Hematopoietic multipotent progenitor cell treated with erythropoietin and hydrocortisone succinate and interleukin-3 and kit ligand, for 4 days (in vitro differentiated cells): ENCODE data around the gene LATS1.
"Not testable (repeated sequence)": the region's sequence is repeated elsewhere in the genome, so short reads cannot be mapped to it uniquely, and the experiment has no call there.

Experiments used
- DNase-seq: peaks from one replicate; pipeline ENCODE4 v3.0.0-alpha.2; 2015

Gene LATS1

DNA sequence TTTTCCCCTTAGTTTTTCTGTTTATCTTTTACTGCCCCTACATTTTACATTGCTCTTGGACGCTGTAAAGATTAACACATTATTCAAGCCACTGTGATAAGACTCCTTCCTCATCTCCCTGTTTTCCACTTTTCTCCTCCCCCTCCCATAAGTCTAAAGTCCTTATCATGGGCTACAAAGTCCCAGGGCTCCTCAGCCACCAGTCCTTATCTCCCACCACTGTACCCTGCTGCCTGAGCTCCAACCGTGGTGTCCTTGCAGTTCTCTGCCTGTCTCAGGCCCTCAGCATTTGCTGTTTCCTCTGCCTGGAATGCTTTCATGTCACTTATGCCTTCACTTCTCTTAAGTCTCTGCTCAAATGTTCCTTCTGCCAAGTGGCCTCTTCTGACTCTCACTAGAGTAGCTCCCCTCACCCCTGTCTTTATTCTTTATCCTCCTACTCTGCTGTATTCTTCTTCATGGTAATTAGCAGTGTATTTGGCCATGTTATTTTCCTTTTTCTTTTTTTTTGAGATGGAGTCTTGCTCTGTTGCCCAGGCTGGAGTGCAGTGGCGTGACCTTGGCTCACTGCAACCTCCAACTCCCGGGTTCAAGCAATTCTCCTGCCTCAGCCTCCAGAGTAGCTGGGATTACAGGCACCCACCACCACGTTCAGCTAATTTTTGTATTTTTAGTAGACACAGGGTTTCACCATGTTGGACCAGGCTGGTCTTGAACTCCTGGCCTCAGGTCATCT, 10.8 kb upstream of the LATS1 start:
- DNase-seq, result peak; percentile 96

DNA sequence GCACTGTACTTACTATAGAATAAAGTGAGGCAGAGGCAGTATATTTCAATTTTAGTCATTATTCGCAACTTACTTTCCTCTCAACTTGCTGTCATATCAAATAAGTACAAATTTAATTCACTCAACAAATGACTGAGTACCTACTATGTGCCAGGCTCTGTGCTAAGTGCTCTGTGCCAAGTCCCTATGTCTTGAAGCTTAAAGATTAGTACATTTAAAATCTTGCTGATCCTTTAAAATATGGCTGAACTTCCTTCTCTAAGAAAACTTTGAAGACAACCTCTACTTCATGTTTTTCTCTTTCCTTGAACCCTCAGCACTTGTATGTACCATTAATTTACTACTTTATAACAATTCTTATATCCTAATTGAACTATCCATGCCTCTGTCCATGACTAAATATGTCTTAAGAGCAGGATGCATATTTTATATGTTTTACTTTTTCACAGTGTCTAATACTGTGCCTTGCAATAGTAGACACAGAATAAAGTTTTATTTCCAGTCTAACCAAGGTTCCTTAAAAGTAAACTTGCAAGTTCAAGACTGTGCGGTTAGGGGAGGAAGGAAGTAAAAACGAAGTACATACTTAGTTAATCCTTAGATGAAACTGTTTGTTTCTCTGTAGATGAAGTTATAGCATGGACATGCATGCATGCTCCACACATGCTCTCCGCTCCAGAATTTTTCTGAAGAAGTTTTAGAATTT, 10.0 kb upstream of the LATS1 start:
- peak; percentile 91 for DNase-seq

DNA sequence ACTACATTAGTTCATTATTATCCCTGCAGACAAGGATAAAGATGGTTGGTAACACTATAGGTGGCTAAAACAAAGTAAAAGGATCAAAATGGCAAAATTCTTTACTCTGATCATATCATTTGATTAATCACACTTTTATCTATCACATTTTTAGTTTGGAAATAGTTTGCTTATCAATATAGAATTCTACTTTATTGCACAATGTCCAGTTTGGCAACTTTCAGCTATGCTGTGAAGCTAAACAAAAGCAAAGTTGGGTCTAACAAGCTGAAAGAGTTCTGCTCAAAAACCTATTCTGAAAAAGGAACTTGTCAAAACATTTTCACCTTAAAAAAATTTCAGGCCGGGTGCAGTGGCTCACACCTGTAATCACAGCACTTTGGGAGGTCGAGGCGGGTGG, 7.9 kb upstream of the LATS1 start:
- DNase-seq, result no peak

DNA sequence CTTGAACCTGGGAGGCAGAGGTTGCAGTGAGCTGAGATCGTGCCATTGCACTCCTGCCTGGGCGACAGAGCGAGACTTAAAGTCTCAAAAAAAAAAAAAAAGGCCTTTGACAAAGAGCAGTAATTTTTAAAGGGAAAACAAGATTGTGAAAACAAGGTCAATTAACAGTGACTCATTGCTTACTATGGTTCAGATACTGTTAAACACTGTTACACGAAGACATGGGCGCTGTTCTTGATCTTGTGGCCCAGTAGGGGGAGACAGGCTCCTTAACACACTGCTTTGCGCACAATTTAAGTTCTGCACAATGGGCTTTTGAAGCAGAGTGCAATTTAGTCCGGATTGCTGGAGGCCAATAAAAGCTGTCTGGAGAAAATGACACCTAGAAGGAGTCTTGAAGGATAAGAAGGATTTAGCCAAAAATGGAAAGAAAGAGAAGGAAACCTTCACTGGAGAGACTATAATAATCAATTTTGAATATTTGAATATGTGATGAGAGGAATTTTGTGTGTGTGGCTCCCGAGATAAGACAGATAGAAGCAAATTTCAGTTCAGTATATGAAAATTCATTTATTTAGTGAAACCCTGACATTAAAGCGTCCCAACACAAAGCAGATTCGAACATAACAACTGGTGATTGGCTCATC, 6.0 kb upstream of the LATS1 start:
- peak; percentile 94 for DNase-seq

DNA sequence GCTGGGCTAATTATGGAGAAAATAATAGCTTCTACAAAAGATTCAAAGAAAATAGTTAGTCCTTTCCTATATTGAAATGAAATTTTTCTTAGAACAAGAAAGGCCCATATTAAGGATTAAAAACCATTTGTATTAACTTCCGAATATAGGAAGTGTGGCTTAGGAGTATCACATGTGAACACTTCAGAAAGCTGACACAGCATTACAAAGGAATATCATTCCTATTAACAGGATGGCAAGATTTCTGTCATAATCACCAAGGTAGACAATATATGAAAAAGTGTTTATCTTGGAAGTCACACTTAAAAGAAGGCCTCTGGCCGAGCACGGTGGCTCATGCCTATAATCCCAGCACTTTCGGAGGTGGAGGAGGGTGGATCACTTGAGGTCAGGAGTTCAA, 5.4 kb upstream of the LATS1 start:
- no peak for DNase-seq

DNA sequence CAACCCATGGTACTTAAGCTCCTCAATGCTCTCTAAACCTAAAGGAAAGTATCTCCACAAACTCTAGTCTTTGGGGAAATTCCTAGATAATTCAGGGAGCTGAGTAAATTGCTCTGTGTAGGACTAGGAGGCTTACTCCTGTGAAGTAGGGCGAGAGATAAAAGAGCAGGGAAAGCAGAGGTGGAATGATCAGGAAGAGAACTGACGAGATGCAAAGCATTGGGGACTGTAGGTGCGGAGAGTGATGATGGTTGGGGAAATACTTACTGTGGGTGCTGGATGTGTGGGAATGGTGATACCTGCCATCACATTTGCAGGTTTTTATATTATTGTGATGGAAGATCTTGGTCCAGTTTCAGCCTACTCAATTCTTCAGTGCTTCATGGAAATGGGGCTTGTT, 1.6 kb upstream of the LATS1 start:
- no peak for DNase-seq

DNA sequence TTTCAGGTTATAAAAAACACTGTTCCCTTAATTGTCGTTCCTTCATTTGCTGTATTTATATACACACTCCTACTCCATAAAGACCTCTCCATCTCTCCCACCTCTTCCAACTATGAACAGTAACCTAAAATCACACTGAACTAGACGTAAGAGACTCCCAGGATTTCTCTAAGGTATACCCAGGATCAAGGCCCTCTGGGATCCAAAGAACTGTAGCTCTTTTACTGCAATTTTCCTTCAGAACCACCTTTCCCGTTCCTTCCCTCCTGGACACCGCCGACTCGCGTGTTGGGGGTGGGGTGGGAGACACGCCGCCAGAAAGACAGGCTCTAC, 680 bp downstream of the LATS1 start:
- no peak for DNase-seq

DNA sequence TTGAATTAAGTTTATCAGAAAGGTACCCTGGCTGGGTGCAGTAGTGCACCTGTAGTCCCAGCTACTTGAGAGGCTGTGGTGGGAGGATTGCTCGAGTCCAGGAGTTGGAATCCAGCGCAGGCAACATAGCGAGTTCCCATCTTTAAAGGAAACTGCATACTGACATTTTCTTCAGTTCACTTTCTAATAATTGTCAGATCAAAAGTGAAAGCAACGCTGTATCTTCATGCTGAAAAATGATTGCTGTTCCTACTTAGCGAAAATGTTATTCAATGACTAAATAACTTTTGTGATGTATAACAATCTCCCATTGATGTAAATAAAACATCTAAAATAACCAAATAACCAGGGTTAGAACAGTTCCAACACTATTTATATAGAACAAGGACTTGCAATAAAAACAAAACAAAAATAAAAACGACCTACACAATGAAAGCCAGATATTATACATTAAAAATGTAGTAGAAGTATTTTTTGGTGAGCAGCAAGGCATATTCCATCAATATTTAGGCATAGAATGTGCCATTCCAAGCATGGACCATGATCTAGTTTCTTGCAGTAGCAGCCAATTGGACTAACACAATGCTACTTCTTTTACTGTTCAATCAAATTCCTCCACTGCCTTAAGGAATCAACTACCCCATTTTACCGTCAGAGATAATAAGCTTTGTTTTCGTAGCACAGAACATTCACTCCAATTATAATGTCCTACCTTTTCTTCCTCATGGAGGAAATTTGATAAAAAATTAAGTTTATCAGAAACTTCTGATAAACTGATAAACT, 1.5 kb downstream of the LATS1 start:
- peak; percentile 52 for DNase-seq

DNA sequence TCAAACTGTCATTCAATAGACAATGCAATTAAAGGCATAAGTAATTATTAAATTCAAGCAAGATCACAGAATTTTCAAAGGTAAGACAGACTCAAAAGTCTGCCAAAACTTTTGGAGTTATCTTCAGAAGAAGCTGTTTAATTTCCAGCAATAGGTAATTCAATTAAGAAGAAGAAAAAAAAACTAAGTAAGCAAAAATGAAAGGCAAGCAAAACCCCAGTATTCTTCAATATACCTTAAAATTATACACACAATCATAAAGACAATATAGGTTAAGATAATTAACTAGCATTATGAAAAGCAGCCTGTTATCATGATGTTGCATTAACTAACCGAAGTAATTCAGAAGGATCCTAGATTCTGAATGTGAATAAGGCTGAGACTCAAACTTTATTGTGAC, 3.5 kb downstream of the LATS1 start:
- no peak for DNase-seq

DNA sequence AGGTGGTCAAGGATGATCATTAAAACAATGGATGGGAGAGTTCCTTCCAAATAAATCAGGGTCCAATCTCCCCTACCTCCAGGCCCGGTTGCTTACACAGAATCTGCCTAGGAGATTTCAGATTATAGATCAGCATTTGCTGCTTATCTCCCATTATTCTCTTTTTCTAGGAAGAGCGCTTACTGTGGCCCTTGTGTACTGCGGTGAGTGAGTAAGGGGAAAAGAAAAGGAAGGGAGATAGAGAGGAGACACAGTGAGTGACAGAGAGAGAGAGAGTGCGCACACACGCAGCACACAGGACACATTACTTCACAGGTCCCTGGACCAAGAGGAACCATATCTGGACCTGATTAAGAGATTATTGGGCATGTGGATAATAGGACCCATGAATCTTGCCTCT, 6.2 kb downstream of the LATS1 start:
- DNase-seq, result peak; percentile 44

DNA sequence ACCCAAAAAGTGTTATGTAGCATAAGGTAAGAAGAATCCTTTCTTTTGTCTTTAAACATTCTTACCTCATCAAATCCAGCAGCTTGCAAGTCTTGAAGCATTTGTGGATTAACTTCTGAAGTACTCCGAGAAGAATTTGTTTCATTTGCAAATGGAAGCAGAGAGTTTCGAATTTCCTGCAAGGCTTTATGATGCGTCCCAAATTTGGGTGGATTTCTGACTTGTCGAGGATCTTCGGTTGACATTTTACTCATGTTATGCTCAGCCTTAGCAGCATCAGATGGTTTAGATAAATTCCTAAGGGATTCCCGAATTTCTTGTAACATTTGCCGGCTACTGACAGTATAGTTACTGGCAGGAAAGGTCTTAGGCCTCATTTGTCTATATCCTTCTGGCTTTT, 16.2 kb downstream of the LATS1 start:
- DNase-seq, result no peak

DNA sequence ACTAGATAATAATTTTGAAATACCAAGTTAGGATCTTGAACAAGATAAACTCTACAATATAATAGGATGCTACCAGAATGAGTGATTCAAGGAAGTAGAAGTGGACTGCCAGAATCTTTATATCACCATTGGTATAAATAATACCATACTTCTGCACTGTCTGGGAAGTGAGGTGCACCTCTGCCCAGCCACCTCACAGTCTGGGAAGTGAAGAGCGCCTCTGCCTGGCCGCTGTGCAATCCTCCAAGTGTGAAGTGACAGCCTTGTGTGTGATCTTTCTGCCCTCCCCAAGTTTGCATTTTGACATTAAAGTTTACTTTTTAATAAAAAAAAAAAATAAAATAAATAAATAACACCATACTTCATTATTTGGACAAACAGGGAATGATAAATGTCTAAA, 18.8 kb downstream of the LATS1 start:
- DNase-seq, result no peak

DNA sequence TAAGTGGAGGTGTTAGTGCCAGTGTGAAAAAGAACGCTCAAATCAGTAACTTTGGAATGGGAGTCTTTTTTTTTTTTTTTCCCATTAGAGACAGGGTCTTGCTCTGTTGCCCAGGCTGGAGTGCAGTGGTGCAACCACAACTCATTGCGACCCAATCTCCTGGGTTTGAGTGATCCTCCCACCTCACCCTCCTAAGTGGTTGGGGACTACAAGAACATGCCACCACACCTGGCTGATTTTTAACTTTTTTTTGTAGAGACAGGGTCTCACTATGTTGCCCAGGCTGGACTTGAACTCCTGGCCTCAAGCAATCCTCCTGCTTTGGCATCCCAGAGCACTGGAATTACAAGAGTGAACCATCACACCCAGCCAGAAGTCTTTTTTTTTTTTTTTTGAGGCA, 19.7 kb downstream of the LATS1 start:
- no peak for DNase-seq

DNA sequence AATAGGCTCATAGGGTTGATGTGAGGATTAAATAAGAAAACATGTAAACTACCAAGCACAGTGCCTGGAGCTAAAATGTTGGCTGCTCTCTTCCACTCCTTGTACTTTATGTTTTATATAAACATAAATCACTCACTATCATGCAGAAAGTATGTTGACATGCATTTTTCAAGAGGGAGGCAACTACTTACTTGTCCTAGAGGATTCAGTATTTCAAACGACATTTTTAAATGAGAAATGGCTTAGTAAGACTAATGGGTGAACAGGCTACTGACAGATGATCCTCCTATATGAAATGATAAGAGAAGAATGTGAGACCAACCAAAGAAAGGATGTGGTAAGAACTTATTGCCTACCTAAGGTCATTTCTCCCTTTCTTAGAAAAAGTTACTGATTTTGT, 21.0 kb downstream of the LATS1 start:
- DNase-seq, result no peak

DNA sequence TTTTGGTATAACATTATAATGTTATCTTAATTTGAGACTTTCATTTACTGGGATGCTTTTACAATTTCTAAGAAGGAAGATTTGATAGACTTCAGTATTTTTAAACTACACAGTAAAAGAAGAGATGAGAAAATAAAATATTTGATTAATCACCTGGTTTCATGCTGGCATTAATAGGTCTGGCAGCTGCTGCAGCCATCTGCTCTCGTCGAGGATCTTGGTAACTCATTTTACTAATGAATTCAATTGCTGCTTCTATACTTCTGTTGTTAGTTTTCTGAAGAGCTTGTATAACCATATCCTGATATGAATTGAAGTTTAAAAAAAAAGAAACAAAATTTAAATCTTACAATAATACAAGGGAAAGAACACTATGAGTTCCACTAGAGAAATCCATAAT, 23.0 kb downstream of the LATS1 start:
- DNase-seq, result no peak

DNA sequence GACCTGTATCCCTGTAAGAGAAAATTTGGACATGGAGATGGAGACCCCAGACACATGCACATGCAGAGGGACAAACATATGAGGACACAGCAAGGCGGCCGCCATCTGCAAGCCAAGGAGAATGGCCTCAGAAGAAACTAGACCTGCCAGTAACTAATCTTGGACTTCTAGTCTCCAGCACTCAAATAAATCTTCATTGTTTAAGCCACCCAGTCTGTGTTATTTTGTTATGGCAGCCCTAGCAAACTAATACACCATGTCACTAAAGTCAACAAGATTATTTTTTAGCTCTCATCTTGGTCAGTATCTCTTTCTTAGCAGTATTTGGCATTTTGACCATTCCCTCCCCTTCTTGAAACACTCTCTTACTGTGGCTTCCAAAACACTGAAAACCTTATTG, 26.7 kb downstream of the LATS1 start:
- DNase-seq, result no peak

DNA sequence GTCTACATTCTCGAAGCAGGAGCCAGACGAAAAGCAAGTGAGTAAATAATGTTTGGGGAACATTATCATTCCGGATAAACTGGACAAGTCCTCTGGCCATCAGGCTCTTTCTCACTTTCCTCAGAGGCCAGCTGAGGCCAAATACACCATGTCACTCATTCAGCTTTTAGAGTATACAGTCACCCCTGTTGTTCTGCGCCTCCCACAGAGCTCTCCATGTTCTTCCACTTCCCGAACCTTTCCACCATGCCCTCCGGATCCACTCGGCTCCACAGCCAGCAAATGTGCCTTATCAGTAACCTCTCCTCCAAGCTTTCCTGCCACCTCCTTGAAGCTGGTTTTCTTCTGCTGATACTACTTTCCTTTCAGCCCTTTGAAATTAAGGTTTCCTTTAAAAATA, 31.7 kb downstream of the LATS1 start:
- DNase-seq, result no peak

DNA sequence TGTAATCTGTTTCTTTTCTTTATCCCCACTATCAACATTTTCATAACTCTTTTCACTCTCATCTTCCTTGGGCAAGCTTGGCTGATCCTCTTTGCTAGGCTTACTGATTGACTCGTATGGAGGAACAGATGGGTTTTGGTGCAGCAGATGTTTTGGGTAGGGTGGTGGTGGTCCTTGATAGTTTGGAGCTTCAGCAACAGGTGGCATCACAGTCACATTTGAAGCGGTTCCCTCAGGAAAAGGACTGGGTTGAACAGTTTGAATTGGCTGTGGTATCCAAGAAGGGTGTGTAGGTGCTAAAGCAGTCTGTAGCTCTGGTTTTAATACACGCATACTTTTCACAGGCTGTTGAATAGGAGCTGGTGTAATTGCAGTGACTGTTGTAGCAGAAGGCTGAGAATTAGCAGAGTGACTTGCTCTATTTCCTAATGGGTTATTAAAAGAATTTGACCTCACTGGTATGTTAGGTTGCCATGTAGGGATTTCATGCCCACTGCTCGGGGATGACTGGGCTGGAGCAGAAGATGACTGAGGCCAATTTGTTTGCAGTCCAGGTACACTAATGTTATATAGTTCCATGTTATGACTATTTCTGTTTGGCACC, 34.5 kb downstream of the LATS1 start:
- DNase-seq, result no peak

DNA sequence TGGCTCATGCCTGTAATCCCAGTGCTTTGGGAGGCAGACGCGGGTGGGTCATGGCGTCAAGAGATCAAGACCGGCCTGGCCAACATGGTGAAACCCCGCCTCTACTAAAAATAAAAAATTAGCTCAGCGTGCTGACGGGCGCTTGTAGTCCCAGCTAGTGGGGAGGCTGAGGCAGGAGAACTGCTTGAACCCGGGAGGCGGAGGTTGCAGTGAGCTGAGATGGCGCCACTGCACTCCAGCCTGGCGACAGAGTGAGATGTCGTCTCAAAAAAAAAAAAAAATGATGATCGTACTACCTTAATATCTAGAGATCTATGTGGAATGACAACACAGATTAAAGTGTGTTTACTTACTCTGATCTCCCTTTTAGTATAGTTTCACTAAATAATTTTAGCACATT, 36.1 kb downstream of the LATS1 start:
- DNase-seq, result not testable (repeated sequence)

DNA sequence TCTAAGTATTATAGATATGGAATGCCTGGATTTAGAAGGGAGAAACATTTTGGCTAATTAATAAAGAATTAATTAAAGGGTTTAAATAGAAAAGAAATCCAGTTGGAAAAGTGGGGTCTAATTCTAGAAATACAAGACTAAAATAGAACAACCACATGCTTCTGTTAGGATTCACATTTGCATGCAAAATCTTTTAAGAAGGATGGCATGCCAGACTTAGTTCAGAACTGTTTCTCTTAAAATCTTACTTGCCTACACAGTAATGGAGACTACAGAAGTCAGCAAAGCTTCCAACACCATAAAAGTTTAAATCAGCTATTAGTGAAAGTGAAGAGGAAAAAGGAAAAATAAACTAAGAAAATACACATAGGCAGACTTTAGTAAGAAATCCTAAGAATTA, 36.7 kb downstream of the LATS1 start:
- no peak for DNase-seq

DNA sequence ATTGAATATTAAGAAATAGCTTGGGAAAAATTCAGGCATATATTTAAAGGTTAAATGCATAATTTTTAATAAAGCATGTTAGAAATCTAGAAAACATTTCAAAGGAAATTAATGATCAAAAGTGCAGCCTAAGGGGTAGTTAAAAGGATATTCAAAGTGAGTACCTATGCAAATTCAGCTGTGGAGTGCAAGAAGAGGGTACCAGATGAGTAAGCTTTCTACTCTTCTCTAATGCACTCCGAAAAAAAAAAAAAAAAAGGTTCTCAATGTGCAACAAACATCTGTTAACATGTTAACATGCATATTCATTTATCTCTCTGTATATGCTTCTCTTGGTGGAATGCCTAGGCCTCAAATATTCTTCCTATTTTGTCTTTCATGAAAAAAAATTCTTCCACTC, 37.4 kb downstream of the LATS1 start:
- DNase-seq, result no peak

DNA sequence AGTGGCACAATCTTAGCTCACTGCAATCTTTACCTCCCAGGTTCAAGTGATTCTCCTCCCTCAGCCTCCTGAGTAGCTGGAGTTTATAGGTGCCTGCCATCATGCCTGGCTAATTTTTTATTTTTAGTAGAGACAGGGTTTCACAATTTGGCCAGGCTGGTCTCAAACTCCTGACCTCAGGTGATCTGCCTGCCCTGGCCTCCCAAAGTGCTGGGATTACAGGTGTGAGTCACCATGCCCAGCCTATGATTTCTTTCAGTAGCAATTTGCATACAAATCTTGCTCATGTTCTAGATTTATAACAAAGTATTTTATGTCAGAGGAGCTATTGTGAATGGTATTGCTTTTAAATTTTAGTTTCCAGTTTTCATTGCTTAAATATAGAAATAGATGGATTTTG, 45.6 kb downstream of the LATS1 start:
- not testable (repeated sequence) for DNase-seq

DNA sequence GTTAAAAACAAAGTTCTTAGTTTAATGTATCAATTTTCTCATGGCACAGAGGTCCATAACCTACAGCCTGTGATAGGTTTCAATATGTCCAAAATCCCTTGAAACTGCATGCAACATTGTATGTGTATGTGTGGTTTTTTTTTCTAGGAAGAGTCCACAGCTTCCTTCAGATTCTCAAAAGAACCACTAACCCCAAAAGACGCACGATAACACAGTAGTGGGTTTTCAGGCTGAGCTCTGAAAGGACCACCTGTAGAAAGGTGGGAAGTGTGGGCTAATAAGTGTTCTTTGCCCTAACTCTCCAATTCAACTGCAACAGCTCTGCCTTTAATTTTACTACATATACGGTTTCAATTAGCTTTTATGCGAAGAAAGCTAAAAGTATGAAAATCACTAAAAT, 57.9 kb downstream of the LATS1 start:
- DNase-seq, result no peak
